Amniotic stem cell (primary cell): ENCODE data around the gene MORN5.

ENCODE experiments used
- DNase-seq: peaks from one replicate; lab custom pipeline; 2025; lab: John Stamatoyannopoulos, UW

The MORN5 gene

DNA sequence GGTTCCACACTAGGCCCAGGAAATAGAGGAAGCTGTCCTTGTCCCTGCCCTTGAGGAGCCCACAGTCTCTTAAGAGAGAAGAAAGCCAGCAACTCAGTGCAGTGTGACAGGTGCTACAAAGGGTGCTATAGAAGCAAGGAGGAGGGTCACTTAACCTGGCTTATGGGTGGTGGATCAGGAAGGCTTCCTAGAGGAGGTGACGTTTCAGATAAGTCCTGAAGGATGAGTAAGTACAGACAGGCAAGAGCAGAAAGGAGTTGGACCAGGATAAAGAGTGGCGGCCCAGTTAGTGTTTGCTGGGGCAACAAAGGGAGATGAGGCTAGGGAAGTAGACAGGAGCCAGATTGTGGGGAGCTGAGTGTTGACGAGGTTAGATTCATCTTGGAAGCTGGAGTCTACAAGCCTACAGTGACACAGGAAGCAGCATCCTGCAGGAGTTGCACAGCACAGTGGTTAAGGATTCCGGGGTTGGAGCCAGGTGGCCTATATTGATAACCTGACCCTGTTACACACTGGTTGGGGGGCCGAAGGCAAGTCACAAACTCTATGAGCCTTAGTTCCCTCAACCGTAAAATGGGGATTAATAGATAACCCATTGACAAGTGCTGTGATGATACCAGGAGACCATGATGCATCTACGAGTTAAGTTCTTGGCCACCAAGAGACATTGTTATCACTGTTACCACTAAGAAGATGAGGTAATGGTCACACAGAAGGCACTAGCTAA lies 74.5 kb downstream of the MORN5 start:
- DNase-seq: no peak

DNA sequence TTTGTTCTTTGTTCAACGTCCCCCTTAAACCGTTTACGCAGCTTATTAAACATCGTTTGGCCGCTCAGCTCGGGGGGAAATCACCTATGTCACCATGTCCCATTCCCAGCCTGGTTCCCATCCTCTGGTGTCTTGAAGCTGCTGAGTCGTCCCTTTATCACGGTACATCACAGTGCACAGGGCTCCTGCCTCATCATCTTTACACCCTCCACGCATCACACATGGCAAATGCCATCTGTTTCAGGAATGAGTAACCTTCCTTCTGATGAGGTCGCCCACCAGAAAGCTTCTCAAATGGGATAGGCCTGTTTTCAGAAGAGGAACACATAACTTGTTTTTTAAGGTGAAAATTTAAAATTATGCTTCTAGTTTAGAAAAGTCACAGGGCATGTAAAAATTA lies 77.0 kb downstream of the MORN5 start:
- no peak for DNase-seq

DNA sequence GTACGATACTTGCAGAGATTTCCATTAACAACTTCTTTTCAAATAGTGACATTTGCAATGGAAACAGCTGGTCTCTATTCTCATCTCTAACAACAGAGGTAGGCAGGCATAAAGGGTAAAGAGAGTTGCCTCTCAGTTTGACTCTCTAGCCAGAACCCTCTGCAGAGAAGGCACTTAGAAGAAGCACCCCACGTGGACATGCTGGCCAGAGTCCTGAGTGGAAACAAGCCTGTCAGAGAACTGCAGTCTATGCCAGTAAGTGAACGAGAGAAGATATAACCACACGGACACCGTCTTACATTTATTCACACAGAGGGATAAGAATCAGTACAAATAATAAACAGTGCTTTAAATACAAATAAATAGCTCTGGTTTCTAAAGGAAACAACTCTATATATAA lies 80.0 kb downstream of the MORN5 start:
- no peak for DNase-seq

DNA sequence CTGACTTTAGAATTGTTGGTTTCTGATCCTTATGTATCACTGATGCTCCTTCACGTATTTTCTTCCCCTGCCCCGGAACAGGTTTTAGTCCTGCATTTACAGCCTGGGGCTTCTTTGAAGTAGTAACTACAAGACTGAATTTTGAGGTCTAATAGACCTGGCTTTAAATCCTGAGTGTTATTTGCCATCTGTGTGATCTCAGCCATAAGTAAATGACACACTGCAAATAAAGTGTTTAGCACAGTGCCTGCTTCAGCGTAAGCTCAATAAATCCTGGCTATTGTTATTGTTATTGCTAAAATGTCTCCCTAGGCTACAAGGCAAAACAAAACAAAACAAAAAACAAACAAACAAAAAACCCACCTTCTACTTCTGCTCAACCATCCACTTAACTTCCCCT lies 84.6 kb downstream of the MORN5 start:
- no peak for DNase-seq

- no peak for DNase-seq
Observed at GRCh38 chr9:122246666-122247065, 87.0 kb downstream of the MORN5 start.

GRCh38 chr9:122248448-122248865 lies 88.7 kb downstream of the MORN5 start:
- no peak for DNase-seq
